HAP-1 (cell line): Measurements from ENCODE around the gene MAPT.
A peak's percentile ranks its signal among the peaks of the same experiment; 100 is the strongest.

Experiments used
- DNase-seq, 2 experiments: peaks; one replicate each; pipeline ENCODE4 v3.0.0-alpha.2; 2016 to 2020; ENCODE audit warnings: low spot score in 2 of 2
- H3K27me3 ChIP-seq: fragments of 250-450 bp; sonication (Bioruptor Pico); 2 replicates; pipeline ENCODE4 v1.5.1; 2020; ENCODE audit warnings: low read depth, mild to moderate bottlenecking, moderate library complexity
- H3K36me3 ChIP-seq: fragments of 250-450 bp; sonication (Bioruptor Pico); replicated peaks from 2 replicates; pipeline ENCODE4 v1.5.1; 2020; ENCODE audit warnings: mild to moderate bottlenecking
- H3K4me1 ChIP-seq: fragments of 250-450 bp; sonication (Bioruptor Pico); 2 replicates; pipeline ENCODE4 v1.5.1; 2020; ENCODE audit warnings: mild to moderate bottlenecking
- H3K4me3 ChIP-seq: fragments of 250-450 bp; sonication (Bioruptor Pico); 2 replicates; pipeline ENCODE4 v1.5.1; 2020; ENCODE audit warnings: mild to moderate bottlenecking, moderate library complexity
- H3K9me3 ChIP-seq: fragments of 250-450 bp; sonication (Bioruptor Pico); 2 replicates; pipeline ENCODE4 v1.5.1; 2020; ENCODE audit warnings: mild to moderate bottlenecking, moderate library complexity
- in situ Hi-C: fragments of 300-500 bp; cut with MboI; formaldehyde crosslinking; loops from 3 replicates; pipeline ENCODE4 v1.14.3; 2020; ENCODE audit warnings: low sequenced_read_pairs, inconsistent platforms, mixed read lengths

MAPT gene

DNA sequence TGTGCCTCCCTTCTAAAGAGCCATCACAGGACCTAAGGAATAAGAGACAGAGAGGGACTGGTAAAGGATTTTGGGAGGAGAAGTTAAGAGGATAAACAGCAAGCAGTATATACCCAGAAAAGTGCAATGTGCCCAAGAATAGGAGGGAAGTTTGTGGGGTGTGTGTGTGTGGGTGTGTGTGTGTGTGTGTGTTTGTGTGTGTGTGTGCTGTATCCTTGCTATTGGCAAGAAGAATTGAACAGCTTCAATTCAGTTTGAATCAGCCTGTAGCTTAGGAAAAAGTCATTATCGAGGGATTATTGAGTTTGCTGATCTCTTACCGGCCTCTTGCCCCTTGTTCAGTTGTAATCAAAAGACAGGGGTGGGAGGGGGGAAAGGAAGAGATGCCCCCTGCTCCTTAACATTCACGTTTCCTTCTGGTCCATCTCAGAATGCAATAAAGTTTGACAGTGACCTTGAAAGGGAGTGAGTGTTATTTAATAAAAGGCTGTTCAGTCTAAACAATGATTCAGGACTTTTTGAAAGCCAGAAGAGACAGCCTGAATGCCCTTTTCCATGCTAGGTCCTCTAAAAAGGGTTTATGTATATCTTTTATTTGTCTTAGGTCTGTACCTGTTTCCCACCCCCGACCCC lies 23.9 kb upstream of the MAPT start:
- in situ Hi-C loops: no loop called here
- H3K36me3 ChIP-seq: no peaks in the 10 kb centered on the region
- H3K9me3 ChIP-seq: no peaks in the 10 kb centered on the region
- H3K4me3 ChIP-seq: no peak overlapping the region
- peaks cover 2% of the 10 kb centered on the region; the same call in 1 of the 2 replicates for H3K4me1 ChIP-seq
- peaks cover 7% of the 10 kb centered on the region for H3K27me3 ChIP-seq
- no peak for DNase-seq

DNA sequence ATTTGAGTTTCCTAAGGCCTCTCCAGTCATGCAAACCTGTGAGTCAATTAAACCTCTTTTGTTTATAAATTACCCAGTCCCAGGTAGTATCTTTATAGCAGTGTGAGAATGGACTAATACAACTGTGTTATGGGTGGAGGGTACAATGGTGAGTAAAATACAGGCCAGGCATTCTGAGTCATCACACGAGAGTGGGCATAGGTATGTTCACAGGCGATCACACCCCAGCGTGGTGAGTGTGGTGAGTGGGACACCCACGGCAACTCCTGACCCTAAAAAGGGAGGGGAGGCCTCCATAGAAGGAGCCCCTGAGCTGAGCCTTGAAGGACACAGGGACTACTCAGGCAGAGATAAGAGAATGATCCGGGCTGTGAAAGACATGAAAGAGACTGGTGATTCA lies 22.6 kb upstream of the MAPT start:
- Histone ChIP-seq H3K36me3 (no peaks in the 10 kb centered on the region), H3K9me3 (no peaks in the 10 kb centered on the region), H3K4me1 (no peaks in the 10 kb centered on the region; the same call in 1 of the 2 replicates), H3K27me3 (peaks cover 4% of the 10 kb centered on the region), H3K4me3 (no peak overlapping the region)
- DNase-seq: no peak
- in situ Hi-C loops: no loop called here

DNA sequence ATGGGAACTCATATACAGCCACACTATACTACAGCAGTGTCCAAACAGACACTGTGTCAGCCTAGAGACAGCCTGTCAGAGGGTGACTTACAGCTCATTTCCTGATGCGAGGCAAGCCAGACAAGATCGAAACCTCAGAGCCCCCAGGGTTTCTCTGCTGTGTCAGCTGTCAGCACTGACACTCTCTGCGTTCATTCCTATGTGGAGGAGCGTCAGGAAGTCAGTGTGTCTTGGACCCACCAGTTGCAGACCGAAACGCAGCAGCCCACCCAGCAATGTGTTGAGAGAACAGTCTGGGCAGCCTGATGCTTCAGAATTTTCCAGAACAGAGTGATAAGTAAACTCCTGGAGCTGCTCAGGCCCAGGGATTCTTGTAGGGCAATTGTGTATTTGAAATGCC lies 20.6 kb upstream of the MAPT start:
- no peaks in the 10 kb centered on the region for H3K36me3 ChIP-seq
- H3K27me3 ChIP-seq: peaks cover 11% of the 10 kb centered on the region
- no peaks in the 10 kb centered on the region for H3K9me3 ChIP-seq
- no peaks in the 10 kb centered on the region for H3K4me1 ChIP-seq
- in situ Hi-C loops: no loop called here
- H3K4me3 ChIP-seq: no peak overlapping the region
- DNase-seq: no peak

DNA sequence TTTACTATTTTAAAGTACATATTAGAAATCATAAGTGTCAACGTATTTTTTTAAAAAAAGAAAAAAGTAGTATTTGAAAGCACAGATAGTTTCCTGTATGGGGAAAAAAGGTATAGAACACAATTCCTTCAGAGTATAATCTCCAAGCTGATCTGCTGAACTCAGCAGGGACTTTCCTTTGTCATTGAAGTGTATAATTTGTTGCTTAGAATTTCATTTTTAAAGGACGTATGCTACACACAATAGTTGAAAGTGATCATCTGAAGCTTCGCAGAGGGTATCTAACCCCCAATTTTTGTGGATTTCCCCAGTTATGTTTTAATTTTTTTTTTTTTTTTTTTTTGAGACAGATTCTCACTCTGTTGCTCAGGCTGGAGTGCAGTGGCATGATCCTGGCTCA lies 20.2 kb upstream of the MAPT start:
- Histone ChIP-seq H3K9me3 (no peaks in the 10 kb centered on the region), H3K4me1 (no peaks in the 10 kb centered on the region), H3K27me3 (peaks cover 11% of the 10 kb centered on the region), H3K36me3 (no peaks in the 10 kb centered on the region), H3K4me3 (no peak overlapping the region)
- in situ Hi-C loops: no loop called here
- DNase-seq: no peak

DNA sequence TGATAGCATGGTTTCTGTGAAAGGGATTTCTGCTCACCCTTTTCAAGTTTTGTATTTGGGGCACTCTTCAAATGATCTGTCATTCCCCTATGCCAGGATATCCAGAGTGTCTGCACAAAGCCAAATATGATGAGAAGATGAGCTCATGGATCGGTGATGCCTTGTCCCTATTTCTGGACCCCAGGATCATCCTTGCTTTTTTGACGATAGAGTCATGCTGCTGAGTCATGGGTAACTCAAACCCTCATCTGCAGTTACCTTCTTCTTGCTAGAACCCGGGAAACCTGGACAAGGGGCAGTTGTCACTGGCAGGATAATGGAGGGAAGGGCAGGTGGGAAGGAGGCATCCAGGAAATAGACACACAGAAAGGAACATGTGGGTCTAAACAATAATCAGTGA lies 17.8 kb upstream of the MAPT start:
- no peak for DNase-seq
- no peaks in the 10 kb centered on the region for H3K4me1 ChIP-seq
- H3K4me3 ChIP-seq: no peak overlapping the region
- in situ Hi-C loops: no loop called here
- H3K27me3 ChIP-seq: peaks cover 11% of the 10 kb centered on the region
- H3K9me3 ChIP-seq: no peaks in the 10 kb centered on the region
- no peaks in the 10 kb centered on the region for H3K36me3 ChIP-seq

DNA sequence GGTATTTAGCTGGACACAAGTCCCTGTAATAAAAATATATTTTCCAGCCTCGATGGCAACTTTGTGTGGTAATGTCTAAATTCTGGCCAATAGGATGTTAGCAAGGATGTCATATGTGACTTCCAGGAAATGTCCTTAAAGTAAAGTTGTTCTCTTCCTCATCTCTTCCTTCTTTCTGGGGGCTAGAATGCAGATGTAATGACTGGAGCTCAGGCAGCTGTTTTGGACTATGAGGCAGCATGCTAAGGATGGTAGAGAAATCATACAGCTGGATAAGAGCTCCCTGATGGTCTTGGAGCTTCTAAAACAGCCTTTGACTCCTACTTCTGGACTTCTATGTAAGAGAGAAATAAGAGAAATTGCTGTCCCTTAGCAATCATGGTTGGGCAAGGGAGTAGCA lies 16.9 kb upstream of the MAPT start:
- no peak overlapping the region for H3K4me3 ChIP-seq
- no peak for DNase-seq
- no peaks in the 10 kb centered on the region for H3K36me3 ChIP-seq
- in situ Hi-C loops: no loop called here
- no peaks in the 10 kb centered on the region for H3K9me3 ChIP-seq
- H3K4me1 ChIP-seq: no peaks in the 10 kb centered on the region
- H3K27me3 ChIP-seq: peaks cover 11% of the 10 kb centered on the region

DNA sequence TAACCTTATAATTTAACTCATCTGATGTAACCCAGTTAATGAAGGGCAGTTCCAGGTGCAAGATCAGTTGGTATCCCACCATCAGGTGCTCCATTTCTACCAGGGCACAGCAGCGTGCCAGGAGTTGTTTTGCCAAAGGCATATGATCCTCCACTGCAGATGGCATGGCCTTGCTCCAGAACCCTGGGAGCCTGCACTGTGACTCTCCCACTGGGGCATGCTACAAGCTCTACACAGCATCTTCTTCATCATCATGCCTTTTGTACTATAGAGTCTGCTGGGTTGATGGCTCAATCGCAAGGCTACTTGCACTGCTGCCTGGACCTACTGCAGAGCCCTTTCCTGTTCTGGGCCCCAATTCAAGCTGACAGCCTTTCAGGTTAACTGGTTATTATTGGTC lies 11.3 kb upstream of the MAPT start:
- no peaks in the 10 kb centered on the region for H3K27me3 ChIP-seq
- no peaks in the 10 kb centered on the region for H3K9me3 ChIP-seq
- no peak overlapping the region for H3K4me3 ChIP-seq
- no peaks in the 10 kb centered on the region for H3K36me3 ChIP-seq
- DNase-seq: no peak
- no peaks in the 10 kb centered on the region for H3K4me1 ChIP-seq
- in situ Hi-C loops: no loop called here

DNA sequence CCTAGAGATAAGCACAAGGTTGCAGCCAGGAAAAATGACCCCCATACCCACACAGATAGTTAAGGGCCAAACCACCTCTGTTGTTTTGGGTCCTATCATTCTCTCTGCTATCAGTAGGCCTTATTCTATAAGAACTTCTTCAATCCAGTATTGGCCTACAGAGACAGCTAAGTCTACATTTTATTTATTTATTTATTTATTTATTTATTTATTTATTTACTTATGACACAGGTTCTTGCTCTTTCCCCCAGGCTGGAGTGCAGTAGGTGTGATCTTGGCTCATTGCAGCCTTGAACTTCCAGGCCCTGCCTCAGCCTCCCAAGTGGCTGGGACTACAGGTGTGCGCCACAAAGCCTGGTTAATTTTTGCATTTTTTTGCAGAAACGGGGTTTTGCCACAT lies 7.5 kb upstream of the MAPT start:
- Histone ChIP-seq H3K36me3 (no peaks in the 10 kb centered on the region), H3K4me3 (no peak overlapping the region), H3K27me3 (no peaks in the 10 kb centered on the region; the same call in 1 of the 2 replicates), H3K9me3 (no peaks in the 10 kb centered on the region), H3K4me1 (no peaks in the 10 kb centered on the region)
- in situ Hi-C loops: no loop called here
- DNase-seq: no peak

DNA sequence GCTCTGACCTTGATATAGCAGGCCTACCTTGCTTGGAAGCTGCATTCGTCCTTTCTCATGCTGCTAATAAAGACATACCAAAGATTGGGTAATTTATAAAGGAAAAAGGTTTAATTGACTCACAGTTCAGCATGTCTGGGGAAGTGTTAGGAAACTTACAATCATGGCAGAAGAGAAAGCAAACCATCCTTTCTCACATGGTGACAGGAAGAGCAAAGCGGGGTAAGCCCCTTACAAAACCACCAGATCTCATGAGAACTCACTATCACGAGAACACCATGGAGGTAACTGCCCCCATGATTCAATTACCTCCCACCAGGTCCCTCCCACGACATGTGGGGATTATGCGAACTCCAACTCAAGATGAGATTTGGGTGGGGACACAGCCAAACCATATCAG lies 6.0 kb upstream of the MAPT start:
- in situ Hi-C loops: no loop called here
- Histone ChIP-seq H3K9me3 (no peaks in the 10 kb centered on the region), H3K27me3 (no peaks in the 10 kb centered on the region; the same call in 1 of the 2 replicates), H3K4me1 (no peaks in the 10 kb centered on the region), H3K4me3 (no peak overlapping the region), H3K36me3 (no peaks in the 10 kb centered on the region)
- no peak for DNase-seq

DNA sequence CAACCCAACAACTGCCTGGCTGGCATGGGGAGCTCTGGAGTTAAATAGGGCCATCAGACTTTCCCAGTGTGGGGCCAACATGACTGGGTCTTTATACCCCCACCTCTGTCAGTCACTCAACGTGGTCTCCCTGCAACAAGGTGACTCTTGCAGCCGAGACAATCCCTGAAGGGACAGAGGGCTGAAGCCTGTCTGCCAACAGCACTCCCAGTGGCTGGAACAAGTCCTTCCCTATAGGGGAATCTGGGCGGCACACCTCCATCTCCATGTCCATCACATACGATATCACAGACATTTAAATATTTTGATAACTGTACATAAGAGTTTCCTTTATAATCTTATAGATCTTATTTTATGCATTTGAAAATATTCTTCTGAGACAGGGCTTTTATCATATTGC lies 4.8 kb upstream of the MAPT start:
- no peaks in the 10 kb centered on the region for H3K36me3 ChIP-seq
- no peaks in the 10 kb centered on the region; the same call in 1 of the 2 replicates for H3K27me3 ChIP-seq
- in situ Hi-C loops: no loop called here
- peaks cover 4% of the 10 kb centered on the region for H3K4me1 ChIP-seq
- no peak for DNase-seq
- H3K9me3 ChIP-seq: no peaks in the 10 kb centered on the region
- H3K4me3 ChIP-seq: no peak overlapping the region

DNA sequence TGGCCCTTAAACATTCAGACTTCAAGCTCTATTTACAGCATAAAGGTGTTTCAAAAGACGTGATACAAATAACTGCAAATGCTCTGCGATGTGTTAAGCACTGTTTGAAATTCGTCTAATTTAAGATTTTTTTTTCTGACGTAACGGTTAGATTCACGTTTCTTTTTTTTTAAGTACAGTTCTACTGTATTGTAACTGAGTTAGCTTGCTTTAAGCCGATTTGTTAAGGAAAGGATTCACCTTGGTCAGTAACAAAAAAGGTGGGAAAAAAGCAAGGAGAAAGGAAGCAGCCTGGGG lies 681 bp upstream of the MAPT start:
- in situ Hi-C loops: no loop called here

DNA sequence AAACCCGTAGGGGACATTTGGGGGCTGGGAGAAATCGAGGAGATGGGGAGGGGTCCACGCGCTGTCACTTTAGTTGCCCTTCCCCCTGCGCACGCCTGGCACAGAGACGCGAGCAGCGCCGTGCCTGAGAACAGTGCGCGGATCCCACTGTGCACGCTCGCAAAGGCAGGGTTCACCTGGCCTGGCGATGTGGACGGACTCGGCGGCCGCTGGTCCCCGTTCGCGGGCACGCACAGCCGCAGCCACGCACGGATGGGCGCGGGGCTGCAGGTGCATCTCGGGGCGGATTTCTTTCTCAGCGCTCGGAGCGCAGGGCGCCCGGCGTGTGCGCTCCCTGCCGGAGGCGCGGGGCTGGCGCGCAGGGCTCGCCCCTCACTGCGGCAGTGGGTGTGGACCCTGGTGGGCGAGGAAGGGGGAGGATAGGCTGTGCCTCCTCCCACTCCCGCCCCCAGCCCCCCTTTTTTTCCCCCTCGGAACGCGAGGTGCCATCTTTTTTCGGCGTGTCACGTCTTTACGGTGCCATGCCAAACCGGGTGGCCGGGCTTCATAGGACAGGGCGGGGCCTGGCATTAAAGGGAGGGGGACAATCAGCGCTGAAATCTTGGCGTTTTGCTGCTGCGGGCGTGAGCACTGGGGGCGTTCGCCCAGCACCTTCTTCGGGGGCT lies 1.1 kb downstream of the MAPT start:
- in situ Hi-C loops: no loop called here
- H3K27me3 ChIP-seq: peaks cover 26% of the 10 kb centered on the region
- peak overlapping the region; percentile 68 for H3K4me3 ChIP-seq
- H3K4me1 ChIP-seq: peaks cover 4% of the 10 kb centered on the region
- H3K36me3 ChIP-seq: no peaks in the 10 kb centered on the region
- H3K9me3 ChIP-seq: no peaks in the 10 kb centered on the region
- DNase-seq: peak in 1 of 2 experiments; percentile 36

More for the DNA sequence above, 681 bp upstream of the MAPT start:
- H3K27me3 ChIP-seq: peaks cover 26% of the 10 kb centered on the region
- no peaks in the 10 kb centered on the region for H3K36me3 ChIP-seq
- DNase-seq: no peak
- H3K9me3 ChIP-seq: no peaks in the 10 kb centered on the region
- H3K4me3 ChIP-seq: peak overlapping the region; percentile 15; the same call in 1 of the 2 replicates
- H3K4me1 ChIP-seq: peaks cover 4% of the 10 kb centered on the region

DNA sequence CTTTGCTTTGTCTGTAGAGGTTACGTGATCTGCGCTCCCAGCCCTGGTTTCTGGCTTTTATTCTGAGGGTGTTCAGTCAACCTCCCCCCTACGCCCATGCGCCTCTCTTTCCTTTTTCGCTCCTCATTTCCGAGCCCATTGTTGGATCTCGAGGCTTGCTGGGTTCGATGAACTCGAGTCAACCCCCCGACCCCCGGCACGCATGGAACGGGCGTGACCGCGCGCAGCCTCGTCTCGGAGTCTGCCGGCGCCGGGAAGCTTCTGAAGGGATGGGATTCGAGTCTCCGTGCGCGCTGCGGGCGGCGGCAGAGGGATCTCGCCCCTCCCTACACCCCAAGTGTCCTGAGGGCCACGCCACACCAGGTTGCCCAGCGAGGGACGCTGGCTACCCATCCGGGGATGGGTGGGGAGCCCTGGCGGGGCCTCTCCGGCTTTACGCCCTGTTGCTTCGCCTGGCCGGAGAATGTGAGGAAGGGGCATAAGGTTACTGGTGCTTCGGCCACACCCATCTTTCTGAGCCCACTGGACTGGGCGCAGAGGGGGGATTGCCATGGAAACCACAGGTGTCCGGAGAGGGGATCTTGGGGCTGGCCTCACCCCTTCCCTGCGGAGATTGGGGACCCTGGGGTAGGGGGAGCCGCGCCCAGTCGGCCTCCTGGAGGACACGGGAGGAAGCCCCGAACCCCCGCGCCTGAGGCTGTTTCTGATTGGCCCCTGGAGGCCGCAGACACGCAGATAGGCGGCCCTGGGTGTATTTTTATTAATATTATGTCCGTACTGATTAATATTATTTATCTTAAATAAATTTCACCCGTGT lies 1.8 kb downstream of the MAPT start:
- no peak for DNase-seq
- Histone ChIP-seq H3K36me3 (no peaks in the 10 kb centered on the region), H3K27me3 (peaks cover 26% of the 10 kb centered on the region)

More for the DNA sequence above, 1.8 kb downstream of the MAPT start:
- Histone ChIP-seq H3K4me1 (peaks cover 4% of the 10 kb centered on the region), H3K9me3 (no peaks in the 10 kb centered on the region), H3K4me3 (peak overlapping the region; percentile 68)
- in situ Hi-C loops: no loop called here
